Measurements from ENCODE around the gene OTUD7B. TPM values are rescaled to one million over a fixed set of nuclear protein-coding genes. Genes with fewer than 3 reads are reported as not detected.
A peak's percentile ranks its signal among the peaks of the same experiment; 100 is the strongest.

The OTUD7B gene
- total and polyA plus RNA-seq, 2 donors (not counting 1 experiment from before 2014, with no cell fraction given), result 0.40 to 3.3 TPM

DNA sequence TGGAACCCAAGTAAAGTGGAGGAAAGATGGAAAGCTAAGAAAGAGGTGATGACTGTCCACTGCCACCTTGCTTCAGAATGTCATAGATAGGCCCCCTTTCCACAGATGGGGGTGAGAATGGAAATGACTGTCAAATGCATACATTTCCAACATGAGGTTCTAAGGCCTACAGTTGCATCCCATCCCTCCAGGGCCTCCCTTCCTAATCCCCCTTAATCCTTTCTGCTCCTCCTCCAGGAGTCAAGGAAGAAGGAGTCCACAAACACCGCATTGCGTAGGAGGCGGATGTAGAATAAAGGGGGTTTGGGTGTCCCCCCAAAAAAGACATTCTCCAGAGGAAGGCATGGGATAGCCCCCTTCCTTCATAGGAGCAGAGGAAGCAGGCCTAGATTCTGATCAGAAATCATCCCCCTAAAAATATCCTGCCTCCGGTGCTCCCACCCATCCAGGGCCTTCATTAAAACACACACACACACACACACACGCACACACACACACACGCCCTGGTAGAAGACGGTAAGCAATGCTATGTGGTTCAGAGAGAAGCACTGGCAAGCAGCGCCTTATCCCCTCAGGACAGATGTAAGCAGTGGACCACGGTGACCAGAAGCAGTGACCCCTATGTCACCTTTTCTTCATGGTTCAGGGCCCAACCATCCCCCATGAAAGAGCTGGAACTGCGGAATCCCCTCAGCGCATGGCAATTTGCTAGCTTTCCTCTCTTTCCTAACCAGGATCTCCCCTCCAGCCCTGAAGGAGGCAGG lies 94.9 kb downstream of the OTUD7B start:
- Mint-ChIP-seq H3K9me3 (ENCODE audit: insufficient read depth) (no peaks in the 10 kb centered on the region), H3K27me3 (peaks cover 35% of the 10 kb centered on the region), H3K4me3 (peak overlapping the region; percentile 75), H3K27ac (no peak overlapping the region), H3K4me1 (peaks cover 28% of the 10 kb centered on the region)
- Histone ChIP-seq H3K36me3 (replicated peaks in 1 of 2; ENCODE audit: control extremely low read depth in 1 of 2, control insufficient read depth in 1 of 2, extremely low read depth in 1 of 2, insufficient read depth in 2 of 2, low read length in 1 of 2) (no peaks in the 10 kb centered on the region), H3K27me3 (replicated peaks in 1 of 4; ENCODE audit: control extremely low read depth in 1 of 4, control insufficient read depth in 3 of 4, insufficient read depth in 4 of 4, low read length in 3 of 4) (peaks cover 0 to 29% (median 16%) of the 10 kb centered on the region in 4 experiments), H3K4me2 (replicated peaks; ENCODE audit: low read depth, low read length, poor library complexity, severe bottlenecking) (peak overlapping the region; percentile 73), H3K9me3 (ENCODE audit: control extremely low read depth in 1 of 3, control insufficient read depth in 2 of 3, insufficient read depth in 1 of 3, low read length in 2 of 3) (no peaks in the 10 kb centered on the region), H3K27ac (ENCODE audit: low read length in 2 of 2) (no peak overlapping the region), H2AFZ (ENCODE audit: insufficient read depth, low read depth, low read length, poor library complexity, severe bottlenecking) (no peak overlapping the region), H4K20me1 (ENCODE audit: control insufficient read depth, insufficient read depth, low read length, poor library complexity, severe bottlenecking) (no peaks in the 10 kb centered on the region), H3K4me3 (ENCODE audit: control extremely low read depth in 1 of 5, extremely low read depth in 1 of 5, insufficient read depth in 1 of 5, low read depth in 2 of 5, low read length in 4 of 5) (no peak overlapping the region), H3K79me2 (ENCODE audit: control insufficient read depth, insufficient read depth, low read length) (no peaks in the 10 kb centered on the region), H3K9ac (ENCODE audit: low read length) (no peak overlapping the region), H3K4me1 (ENCODE audit: control insufficient read depth in 2 of 2, insufficient read depth in 2 of 2, low read length in 2 of 2) (peaks cover 23 to 25% of the 10 kb centered on the region in 2 donors)
- CTCF ChIA-PET, result interaction anchor here (0.6 kb wide), 1 partner anchor 1108 kb away, joined by 3 read pairs; no protein-coding TSS in a partner anchor
- POLR2A ChIA-PET, result interaction anchor here (1.0 kb wide), 1 partner anchor 28 kb away, joined by 3 read pairs; a partner anchor contains a TSS
- intact Hi-C loops (cut with micrococcal nuclease), result no loop called here
- no peak for ATAC-seq (ENCODE audit: low read depth)
- WGBS (ENCODE audit: insufficient coverage), result 56% methylated on average over 6 of the region's 11 CpGs
- TF ChIP-seq, protein P1, sequence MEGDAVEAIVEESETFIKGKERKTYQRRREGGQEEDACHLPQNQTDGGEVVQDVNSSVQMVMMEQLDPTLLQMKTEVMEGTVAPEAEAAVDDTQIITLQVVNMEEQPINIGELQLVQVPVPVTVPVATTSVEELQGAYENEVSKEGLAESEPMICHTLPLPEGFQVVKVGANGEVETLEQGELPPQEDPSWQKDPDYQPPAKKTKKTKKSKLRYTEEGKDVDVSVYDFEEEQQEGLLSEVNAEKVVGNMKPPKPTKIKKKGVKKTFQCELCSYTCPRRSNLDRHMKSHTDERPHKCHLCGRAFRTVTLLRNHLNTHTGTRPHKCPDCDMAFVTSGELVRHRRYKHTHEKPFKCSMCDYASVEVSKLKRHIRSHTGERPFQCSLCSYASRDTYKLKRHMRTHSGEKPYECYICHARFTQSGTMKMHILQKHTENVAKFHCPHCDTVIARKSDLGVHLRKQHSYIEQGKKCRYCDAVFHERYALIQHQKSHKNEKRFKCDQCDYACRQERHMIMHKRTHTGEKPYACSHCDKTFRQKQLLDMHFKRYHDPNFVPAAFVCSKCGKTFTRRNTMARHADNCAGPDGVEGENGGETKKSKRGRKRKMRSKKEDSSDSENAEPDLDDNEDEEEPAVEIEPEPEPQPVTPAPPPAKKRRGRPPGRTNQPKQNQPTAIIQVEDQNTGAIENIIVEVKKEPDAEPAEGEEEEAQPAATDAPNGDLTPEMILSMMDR (IDR thresholded peaks at IDR 0.05), result no peak
- TF ChIP-seq EZH2 (IDR thresholded peaks at IDR 0.05; ENCODE audit: borderline replicate concordance, insufficient read depth, low read depth, low read length, poor library complexity, severe bottlenecking), result no peak
- no peak for DNase-seq

DNA sequence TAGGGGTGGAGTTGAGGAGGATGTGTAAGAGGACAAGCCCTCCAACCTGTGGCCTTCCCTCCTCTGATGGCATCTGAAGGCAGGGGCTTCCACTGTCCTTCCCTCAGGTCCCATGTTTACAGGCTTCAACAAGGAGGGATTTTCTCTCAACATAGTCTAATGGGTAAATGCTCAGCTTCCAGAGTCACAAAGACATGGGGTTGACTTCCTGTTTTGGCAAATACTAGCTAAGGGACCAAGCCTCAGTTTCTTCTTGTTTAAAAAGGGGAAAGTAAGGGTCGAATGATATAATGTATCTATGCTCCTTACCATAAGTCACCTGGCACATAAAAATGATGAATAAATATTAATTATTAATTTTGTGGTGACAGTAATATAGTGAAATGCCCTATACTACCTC lies 96.0 kb downstream of the OTUD7B start:
- H3K27ac ChIP-seq (ENCODE audit: low read length in 2 of 2), result no peak overlapping the region
- DNase-seq (no peak), ATAC-seq (ENCODE audit: low read depth) (no peak)
- Mint-ChIP-seq H3K9me3 (ENCODE audit: insufficient read depth) (no peaks in the 10 kb centered on the region), H3K4me3 (no peak overlapping the region), H3K27me3 (peaks cover 38% of the 10 kb centered on the region), H3K4me1 (peaks cover 28% of the 10 kb centered on the region), H3K27ac (no peak overlapping the region)
- no peak overlapping the region for H3K4me3 ChIP-seq (ENCODE audit: control extremely low read depth in 1 of 5, extremely low read depth in 1 of 5, insufficient read depth in 1 of 5, low read depth in 2 of 5, low read length in 4 of 5)
- peaks cover 0 to 29% (median 16%) of the 10 kb centered on the region in 4 experiments for H3K27me3 ChIP-seq (replicated peaks in 1 of 4; ENCODE audit: control extremely low read depth in 1 of 4, control insufficient read depth in 3 of 4, insufficient read depth in 4 of 4, low read length in 3 of 4)
- no peak overlapping the region for H2AFZ ChIP-seq (ENCODE audit: insufficient read depth, low read depth, low read length, poor library complexity, severe bottlenecking)
- intact Hi-C loops (cut with micrococcal nuclease), result no loop called here
- no peaks in the 10 kb centered on the region for H3K79me2 ChIP-seq (ENCODE audit: control insufficient read depth, insufficient read depth, low read length)
- no peaks in the 10 kb centered on the region for H3K36me3 ChIP-seq (replicated peaks in 1 of 2; ENCODE audit: control extremely low read depth in 1 of 2, control insufficient read depth in 1 of 2, extremely low read depth in 1 of 2, insufficient read depth in 2 of 2, low read length in 1 of 2)
- no peak overlapping the region for H3K4me2 ChIP-seq (replicated peaks; ENCODE audit: low read depth, low read length, poor library complexity, severe bottlenecking)
- no peak overlapping the region for H3K9ac ChIP-seq (ENCODE audit: low read length)
- no peak for TF ChIP-seq EZH2 (IDR thresholded peaks at IDR 0.05; ENCODE audit: borderline replicate concordance, insufficient read depth, low read depth, low read length, poor library complexity, severe bottlenecking)
- TF ChIP-seq, protein P1 (IDR thresholded peaks at IDR 0.05), result no peak
- no CpG with 5 or more reads among the region's 1 CpG for WGBS (ENCODE audit: insufficient coverage)
- peaks cover 23 to 25% of the 10 kb centered on the region in 2 donors for H3K4me1 ChIP-seq (ENCODE audit: control insufficient read depth in 2 of 2, insufficient read depth in 2 of 2, low read length in 2 of 2)
- CTCF ChIA-PET, result no interaction called here
- H4K20me1 ChIP-seq (ENCODE audit: control insufficient read depth, insufficient read depth, low read length, poor library complexity, severe bottlenecking), result no peaks in the 10 kb centered on the region
- POLR2A ChIA-PET, result no interaction called here
- no peaks in the 10 kb centered on the region for H3K9me3 ChIP-seq (ENCODE audit: control extremely low read depth in 1 of 3, control insufficient read depth in 2 of 3, insufficient read depth in 1 of 3, low read length in 2 of 3)

Data from B cell (primary cell).